ENCODE measurements around the gene CNIH3.
"Not testable (repeated sequence)": the region's sequence is repeated elsewhere in the genome, so short reads cannot be mapped to it uniquely, and the experiment has no call there.

Gene CNIH3

DNA sequence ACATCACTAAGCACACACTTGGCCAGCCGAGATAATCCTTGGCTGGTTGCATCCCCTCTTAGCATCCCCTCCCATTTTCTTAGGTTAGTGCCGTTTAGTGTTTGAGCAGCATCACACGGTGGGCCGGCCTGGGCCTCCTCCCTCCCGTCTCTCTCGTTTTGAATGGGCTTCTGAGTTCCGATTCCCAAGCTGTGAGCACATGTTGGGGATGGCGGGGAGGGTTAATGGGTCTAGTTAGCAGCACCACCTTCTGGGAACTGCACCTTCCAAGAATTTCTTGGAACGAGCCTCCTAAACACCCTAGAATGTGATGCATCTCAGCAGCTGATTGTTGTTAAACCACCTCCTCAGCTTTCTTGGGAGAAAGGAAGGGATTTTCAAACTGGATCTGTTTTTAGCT, 73.3 kb downstream of the CNIH3 start:
- DNase-seq (ENCODE audit: low spot score), result no peak

DNA sequence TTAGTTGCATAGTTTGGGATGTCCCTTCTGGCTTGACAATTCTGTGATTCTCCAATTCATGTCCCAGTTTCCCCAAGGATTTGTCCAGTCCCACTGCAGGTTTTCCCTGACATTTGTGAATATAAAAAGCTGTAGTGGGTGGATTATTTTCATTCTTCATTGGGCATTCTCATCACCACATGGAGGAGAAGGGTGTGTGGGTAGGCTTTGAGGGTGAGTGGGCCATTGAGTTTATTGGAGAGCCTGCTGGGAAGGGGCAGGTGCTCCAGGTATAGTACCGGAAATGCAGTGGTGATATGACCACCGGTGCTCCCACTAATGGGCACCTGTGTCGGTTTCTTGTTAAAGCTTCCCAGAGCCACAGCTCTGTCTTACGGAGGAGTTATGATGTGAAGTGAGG, 74.5 kb downstream of the CNIH3 start:
- DNase-seq (ENCODE audit: low spot score), result no peak

DNA sequence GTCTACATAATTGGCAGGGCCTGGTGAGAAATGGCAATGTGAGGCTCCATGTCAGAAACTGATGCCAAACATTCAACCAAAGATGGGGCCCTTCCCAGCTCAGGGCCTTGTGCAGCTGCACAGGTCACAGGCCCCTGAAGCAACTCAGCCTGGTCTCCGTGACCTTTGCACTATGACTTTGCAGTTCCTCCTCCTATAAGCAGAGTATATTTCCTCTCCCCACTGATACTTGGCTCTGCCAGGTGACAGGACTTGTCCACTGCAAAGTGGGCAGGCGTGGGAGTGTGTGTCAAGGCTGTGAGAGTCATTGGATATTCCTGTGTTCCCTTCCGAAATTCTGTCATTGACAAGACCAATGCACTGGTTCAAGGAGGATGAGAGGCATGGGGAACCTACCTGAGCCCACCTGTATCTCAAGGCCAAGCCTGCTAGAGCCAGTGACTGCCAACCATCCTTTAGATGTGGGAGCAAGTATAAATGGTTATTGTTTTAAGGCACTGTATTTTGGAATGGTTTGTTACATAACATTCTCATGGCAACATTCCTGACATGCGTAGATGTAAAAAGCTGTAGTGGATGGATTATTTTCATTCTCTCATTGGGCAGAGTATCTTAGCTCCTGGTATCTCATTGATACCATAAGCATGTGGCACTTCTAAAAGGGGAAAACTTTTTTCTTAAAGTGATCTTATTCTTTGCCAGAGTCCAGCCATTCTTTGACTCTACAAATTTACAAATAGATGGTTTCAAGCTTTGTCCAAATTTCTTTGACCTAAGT, 75.2 kb downstream of the CNIH3 start:
- no peak for DNase-seq (ENCODE audit: low spot score)

DNA sequence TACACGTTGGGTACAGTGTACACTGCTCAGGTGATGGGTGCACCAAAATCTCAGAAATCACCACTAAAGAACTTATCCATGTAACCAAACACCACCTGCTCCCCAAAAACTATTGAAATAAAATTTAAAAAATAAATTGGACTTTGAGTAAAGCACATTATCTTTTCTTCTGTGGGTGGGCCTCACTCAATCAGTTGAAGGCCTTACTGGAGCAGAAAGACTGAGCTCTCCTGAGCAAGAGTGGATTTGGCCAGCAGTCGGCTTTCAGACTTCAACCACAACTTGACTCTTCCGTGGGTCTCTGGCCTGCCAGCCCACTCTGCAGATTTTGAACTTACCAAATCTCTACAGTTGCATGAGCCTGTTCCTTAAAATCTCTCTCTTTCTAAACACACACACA, 78.9 kb downstream of the CNIH3 start:
- DNase-seq (ENCODE audit: low spot score), result no peak

DNA sequence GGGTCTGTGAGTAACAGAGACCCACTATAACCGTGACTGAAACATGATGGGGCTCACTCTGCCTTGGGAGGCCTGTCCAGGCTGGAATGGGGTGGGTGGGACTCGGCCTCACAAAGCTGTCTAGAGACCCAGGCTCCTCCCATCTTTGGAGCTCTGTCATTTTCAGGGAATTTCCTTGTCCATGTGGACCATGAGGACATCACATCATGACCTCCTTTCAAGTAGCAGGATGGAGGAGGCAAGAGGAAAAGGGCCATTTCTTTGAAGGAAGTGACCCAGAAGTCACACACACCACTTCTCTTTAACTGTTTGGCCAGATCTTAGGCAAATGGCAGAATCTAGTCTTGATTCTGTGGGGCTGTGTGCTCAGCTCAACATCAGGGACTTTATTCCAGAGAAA, 79.9 kb downstream of the CNIH3 start:
- DNase-seq (ENCODE audit: low spot score), result no peak

DNA sequence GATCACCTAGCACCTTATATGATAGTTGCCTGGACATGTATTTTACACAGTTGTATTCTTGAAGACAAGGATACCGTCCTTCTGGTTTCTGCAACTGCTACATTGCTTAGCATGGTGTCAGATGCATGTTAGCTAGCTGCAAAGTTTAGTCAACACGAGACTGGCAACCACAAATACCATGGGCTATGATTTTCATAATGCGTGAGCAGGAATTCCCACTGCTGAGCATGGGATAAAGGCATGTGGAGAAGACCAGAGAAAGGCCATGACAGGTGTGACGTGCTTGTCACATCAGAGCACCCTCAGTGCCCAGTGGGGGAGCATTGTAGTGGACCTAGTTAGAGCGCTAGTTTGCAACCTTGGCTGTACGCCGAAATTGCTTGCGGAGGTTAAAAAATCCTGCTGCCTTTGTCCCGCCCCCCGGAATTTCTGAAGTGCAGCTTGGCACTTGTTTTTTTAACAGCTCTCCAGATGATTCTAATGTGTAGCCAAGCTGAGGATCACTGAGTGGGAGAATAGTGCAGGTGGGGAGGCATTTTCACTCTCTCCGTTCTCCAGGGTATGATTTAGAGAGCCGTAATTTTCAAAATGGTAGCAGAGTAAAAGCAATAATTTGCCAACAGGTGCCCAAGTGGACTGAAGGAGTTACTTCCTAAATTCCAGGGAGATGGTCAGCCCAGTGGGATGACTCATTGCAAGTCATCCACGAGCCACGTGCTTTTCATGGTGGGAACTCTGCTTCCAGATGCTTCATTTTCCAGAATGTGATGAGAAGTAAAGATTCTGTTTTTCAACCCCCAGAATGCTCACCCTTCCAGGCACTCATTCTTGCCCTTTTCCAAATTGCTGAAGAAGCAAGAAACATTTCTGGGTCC, 81.0 kb downstream of the CNIH3 start:
- DNase-seq (ENCODE audit: low spot score), result no peak

DNA sequence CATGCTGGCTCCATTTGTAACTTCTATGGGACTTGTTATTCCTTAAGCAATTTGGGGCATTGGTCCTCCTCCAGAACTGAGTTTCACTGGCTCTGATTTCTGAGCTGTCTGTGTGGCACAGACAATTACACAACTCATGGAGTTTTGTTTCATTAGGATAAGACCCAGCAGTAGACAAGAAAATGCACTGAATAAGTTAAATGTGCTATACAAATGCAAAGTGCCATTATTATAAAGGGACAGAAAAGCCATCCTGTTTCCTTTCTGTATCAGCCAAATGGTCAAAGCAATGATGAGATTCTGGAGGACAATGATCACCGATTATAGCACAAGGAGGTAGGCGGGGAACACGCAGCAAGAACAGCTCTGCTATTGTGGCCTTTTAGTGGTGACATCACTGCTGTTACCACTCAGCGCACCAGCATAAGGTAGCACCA, 81.9 kb downstream of the CNIH3 start:
- DNase-seq (ENCODE audit: low spot score), result no peak

DNA sequence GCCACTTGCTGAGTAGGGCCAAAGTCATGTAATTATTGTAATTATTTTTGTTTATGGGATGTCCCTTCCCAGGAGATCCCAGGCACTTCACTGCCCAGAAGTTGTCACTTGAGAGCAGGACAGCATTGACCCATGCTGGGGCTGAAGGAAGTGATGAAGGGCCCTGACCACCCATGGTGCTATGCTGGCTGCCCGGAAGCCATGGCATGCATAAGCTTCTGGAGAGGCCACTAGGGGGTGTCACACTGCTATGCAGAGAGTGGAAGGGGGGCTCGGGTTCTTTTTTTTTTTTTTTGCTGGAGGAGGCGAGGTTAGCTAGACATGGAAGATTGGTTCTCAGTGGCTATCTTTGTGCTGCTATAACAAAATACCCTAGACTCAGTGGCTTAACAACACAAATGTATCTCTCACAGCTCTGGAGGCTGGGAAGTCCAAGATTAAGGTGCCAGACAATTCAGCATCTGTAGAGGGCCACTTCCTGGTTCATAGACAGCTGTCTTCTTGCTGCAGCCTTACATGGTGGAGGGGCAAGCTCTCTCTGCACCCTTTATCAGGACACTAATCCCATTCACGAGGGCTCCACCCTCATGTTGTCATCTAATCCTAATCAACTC, 84.9 kb downstream of the CNIH3 start:
- DNase-seq (ENCODE audit: low spot score), result peak; percentile 65

DNA sequence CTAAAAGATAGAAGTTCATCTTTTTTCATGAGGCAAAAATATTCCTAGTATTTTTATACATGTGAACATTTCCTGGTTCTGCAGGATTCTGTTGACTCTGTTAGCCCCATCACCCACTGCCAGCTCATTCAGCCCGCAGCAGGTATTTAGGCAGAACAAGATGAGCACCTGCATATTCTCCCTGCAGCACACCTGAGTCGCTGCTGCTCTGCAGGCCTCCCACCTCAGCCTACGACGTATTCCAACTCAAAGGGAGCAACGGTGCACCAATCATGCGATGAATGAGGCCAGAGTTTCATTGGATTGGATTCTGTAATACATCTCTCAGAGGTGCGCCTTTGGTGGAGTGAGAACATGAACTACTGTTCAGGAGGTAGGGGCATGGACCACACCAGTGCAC, 87.6 kb downstream of the CNIH3 start:
- DNase-seq (ENCODE audit: low spot score), result no peak

DNA sequence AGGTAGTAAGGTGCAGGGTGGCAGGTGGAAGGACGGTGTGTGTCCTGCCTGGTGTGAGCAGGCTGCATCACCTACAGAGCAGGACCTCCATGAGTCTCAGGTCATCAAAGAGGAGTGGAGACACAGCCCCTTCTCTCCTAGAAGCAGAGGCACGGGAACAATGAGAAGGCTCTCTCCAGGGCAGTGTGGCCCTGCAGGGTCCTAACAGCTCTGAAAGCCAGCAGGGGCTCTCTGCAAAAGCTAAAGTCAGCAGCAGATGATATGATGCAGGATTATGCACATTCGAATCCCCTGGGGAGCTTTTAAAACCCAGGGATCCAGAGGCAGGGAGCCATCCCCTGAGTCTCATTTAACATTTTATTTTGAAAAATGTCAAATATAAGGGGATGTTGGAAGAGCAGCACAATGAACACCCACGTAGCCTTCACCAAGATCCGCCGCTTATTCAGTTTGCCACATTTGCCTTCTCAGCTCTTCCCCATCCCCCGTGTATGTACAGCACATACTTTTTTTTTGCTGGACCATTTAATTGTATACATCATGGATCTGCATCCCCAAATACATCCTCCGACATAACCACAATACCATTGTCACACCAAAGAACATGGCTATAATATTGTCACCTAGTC, 88.1 kb downstream of the CNIH3 start:
- DNase-seq (ENCODE audit: low spot score), result no peak

DNA sequence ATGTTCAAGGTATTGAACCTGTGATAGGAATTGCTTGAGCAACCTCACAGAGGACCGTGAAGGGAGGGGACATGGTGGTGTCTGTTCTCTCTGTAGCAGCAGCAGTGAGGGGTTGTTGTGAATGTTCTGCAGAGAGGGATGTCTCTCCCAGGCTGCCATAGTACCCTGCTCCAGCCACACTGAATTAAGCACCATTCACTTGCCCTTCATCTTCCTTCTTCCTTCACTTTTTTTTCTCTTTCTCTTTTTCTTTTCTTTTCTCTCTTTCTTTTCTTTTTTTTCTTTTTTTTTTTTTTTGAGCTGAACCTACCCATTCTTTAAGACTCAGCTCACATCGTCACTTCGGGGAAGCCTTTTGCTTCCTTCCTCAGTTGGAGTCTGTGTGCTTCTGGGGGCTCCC, 89.5 kb downstream of the CNIH3 start:
- no peak for DNase-seq (ENCODE audit: low spot score)

DNA sequence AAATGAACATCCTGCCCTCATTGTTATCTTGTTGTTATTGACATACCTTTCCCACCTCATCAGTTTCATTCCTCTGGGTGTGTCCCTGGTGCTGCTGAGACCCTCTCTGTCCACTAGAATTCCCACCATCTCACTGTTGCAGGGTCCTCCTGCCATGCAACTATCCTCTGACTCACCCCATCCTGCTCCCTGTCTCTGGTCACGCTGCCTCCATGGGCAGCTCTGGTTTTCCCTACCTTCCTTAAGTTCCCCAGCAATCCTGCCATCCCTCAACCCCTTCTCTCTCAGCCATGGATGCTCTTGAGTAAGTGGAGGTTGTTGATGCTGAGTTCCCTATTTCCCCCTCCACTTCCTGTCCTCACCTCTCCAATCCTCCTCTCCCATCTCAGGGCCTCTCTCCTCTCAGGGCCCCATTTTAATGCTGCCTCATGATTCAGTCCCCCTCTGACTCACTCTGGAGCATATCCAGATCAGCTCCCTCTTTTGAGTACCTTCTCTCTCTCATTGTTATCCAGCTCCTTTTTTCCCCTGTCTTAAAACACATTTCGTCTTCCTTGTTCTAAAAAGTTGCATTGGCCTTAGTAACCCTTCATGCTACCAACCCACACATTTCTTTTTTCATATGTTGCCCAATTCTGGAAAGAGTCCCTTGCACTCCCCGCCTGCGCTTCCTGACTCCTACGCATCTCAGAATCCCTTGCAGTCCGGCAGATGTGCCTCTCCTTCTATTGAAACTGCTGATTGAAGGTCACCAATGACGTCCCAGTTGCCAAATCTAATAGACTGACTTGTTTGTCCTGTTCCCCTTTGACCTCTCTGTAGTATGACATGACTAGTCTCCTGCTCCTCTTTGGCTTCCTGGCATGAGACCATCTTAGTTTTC, 92.0 kb downstream of the CNIH3 start:
- DNase-seq (ENCODE audit: low spot score), result no peak

DNA sequence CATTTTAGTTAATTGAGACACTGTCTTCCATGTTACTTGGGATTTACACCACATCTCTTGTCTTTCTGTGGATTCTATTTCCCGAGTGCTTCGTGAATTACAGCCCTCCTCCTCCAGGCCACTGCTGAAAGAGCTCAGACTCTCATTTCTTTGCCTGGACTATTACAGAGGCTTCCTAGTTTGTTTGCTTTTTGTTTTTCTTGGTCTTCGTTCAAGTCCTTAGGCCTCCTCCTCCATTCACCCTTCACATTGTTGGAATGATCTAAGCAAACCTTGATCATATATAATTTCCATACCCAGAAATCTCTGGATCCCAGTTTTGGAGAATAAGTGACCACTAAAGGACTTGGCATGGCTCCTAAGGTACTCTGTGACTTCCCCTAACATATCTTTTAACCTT, 94.1 kb downstream of the CNIH3 start:
- no peak for DNase-seq (ENCODE audit: low spot score)

DNA sequence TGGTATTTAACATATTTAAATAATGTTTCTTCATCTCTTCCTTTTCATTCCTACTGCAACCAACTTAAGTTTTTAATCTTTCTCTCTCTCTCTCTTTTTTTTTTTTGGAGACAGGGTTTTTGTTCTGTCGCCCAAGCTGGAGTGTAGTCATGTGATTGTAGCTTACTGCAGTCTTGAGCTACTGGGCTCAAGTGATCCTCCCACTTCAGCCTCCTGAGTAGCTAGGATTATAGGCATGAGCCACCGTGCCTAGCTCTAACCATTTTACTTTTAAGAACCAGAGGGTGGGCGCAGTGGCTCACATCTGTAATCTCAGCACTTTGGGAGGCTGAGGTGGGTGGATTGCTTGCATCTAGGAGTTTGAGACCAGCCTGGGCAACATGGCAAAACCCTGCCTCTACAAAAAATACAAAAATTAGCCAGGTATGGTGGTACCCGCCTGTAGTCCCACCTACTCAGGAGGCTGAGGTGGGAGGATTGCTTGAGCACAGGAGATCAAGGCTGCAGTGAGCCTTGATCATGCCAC, 95.2 kb downstream of the CNIH3 start:
- not testable (repeated sequence) for DNase-seq (ENCODE audit: low spot score)

DNA sequence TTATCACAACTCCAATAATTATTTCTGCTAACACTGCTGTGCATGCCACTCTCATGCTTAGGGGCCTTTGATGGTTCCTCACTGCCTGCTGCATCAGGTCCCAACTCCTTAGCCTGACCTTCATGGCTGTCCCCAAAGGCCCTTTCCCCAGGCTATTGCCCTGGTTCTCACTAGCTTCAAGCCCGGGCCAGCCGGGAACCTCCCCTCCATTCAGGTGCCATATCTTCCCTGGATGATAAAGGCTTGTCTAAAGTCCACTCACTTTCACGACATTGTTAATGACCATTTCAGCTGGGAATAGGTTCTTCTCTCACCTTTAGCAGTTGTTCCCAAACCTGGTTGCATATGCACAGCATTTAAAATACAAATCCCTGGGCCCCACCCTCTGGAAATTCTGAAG, 95.8 kb downstream of the CNIH3 start:
- no peak for DNase-seq (ENCODE audit: low spot score)

DNA sequence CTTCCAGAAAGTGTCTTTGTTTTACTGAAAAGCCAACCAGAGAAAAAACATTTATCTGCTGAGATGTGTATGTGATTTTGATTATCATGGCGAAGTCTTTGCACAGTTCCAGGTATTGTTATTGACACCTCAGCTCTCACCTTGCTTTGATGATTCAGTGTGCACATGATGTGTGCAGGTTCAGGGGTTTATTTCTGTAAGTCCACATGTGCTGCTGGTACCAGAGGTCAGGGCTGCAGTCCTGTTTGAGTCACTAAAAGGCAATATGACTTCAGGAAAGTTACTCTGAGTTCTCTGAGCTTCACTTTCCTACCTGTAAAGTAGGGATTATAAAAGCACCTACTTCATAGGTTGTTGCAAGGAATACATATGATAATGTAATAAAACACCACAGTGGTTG, 97.1 kb downstream of the CNIH3 start:
- no peak for DNase-seq (ENCODE audit: low spot score)

DNA sequence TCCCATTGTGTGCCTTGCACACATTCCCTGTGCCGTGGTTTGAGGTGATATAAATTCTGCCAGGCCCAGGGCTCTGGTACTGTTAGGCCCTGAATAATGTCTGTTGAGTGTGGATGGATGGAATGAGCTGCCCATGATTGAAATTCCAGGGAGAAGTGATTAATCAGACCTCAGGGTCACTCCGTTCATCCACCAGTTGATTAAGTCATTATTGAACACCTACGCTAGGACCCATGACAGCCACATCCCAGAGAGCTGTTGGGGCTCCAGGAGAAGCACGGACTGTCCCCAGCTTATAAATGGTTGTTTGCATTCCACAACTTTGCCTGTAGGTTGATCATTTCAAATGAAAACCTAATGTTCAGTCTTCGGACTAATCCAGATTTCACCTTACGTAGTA, 98.4 kb downstream of the CNIH3 start:
- DNase-seq (ENCODE audit: low spot score), result no peak

DNA sequence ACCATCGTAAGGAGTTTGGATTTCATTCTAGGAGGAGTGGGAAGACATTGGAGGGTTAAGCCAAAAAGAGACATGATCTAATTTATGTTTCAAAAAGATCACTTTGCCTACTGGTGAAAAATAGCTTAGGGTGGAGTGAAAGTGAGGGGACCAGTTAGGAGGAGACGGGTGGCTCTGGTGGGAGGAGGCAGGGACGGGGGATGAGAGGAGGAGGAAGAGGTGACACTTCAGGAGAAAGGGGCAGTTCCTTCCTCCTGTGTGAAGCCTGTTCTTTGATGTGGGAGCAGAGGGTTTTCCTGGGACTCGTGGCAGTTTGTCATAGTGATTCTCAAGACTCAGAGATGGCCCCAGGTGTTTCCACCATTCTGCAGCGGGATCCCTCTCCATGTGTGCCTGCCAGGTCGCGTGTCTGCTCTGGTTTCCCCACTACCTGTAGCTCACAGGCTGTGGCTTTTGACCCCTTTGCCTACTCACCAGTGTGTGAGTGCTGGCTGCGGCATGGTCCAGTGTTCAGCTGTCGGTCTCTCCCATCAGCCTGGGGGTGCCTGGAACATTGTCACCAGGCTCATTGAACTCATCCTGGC, 102.4 kb downstream of the CNIH3 start:
- DNase-seq (ENCODE audit: low spot score), result no peak

DNA sequence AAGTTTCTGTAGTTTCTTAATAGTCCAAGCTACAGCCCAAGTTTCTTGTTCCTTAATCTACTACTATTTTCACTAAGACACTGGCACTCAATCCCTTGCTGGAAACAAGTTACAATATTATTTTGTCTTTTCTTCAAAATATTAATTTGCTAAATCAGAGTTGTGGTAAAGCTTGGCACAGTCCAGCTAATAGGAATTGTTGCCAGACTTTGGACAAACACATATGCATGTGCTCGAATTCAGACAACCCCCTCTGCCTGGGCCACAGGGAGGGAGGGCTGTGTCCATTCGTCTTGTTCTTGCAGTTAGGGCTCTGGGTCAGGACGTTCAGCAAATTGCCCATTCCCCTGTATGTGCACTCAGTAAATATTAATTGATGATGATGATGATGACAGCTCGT, 103.6 kb downstream of the CNIH3 start:
- DNase-seq (ENCODE audit: low spot score), result no peak

DNA sequence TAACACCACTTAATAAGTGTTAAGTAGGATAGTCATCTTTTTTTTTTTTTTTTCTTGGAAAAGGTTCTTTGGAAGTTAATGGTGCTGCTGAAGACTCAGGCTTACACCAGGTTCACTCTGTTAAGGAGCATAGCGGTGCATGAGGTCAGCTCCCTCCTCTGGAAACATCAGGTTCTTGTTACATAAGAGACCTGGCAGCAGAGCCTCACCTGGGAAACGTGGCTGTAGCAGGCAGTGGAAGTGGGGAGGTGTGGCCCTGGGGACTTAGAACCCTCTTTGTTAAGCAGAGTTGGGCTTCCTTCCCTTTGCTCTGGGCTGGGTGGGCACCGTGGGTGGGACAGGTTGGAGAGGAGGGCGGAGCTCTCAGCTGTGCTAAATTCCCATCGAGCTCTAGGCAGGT, 104.1 kb downstream of the CNIH3 start:
- no peak for DNase-seq (ENCODE audit: low spot score)

DNA sequence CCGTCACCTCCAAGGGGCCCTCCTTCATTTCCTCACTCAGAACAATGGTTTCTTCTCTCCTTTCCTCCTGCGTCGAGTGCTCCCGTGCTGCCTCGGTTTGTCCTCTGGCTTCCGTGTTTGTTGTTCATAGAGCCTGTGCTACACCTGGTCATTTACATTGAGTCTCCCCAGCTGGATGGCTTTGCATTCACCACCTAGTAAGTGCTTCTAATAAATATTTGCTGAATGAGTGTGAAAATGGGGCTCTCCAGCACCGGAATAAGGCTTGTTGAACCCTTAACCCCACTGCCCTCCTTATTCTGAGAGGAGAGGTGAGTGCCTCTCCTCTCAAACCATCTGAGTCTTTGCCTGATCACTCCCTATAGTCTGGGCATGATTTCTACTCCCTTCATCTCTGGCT, 104.9 kb downstream of the CNIH3 start:
- DNase-seq (ENCODE audit: low spot score), result no peak

All from NAMALWA (cell line).